Psoas muscle (tissue), 8 donors: Measurements from ENCODE around the gene SAA2. TPM values are rescaled to one million over a fixed set of nuclear protein-coding genes. Genes with fewer than 3 reads are reported as not detected.

Source experiments
- ATAC-seq, 4 donors: fragments of 200-7000 bp; cut with Tn5 transposase; one replicate each; pipeline ENCODE4 v1.9.1; 2020; ENCODE audit warnings: moderate library complexity in 3 of 4, mild to moderate bottlenecking in 2 of 4
- DNase-seq, 2 donors: peaks; one replicate each; pipeline ENCODE4 v3.0.0-alpha.2; 2020
- H3K27ac ChIP-seq: fragments of 200-600 bp; one replicate; pipeline ENCODE4 v1.8.0; 2022
- H3K27me3 ChIP-seq, 3 donors: fragments of 200-600 bp in 1 of 3; one replicate each; pipeline versions ENCODE4 v1.6.1 to v1.8.0; 2013 to 2022; ENCODE audit warnings: low read length in 2 of 3, mild to moderate bottlenecking in 2 of 3, moderate library complexity in 1 of 3; ENCODE audit not compliant: insufficient read depth in 3 of 3
- H3K36me3 ChIP-seq, 2 donors: fragments of 200-600 bp in 1 of 2; one replicate each; pipeline versions ENCODE4 v1.6.1 to v1.8.0; 2013 to 2022; ENCODE audit warnings: low read depth in 1 of 2, mild to moderate bottlenecking in 1 of 2, moderate library complexity in 1 of 2; ENCODE audit not compliant: insufficient read depth in 1 of 2
- H3K4me1 ChIP-seq: fragments of 200-600 bp; one replicate; pipeline ENCODE4 v1.8.0; 2022
- H3K4me3 ChIP-seq: fragments of 200-600 bp; one replicate; pipeline ENCODE4 v1.8.0; 2022; ENCODE audit warnings: mild to moderate bottlenecking
- H3K9me3 ChIP-seq: fragments of 200-600 bp; one replicate; pipeline ENCODE4 v1.8.0; 2022
- WGBS, 3 donors: extraction: QIAGEN DNeasy Blood & Tissue Kit; methylation state at CpG; one replicate each; pipeline versions ENCODE4 v1.1.6 to v1.1.7; 2013; 5-methylcytosine and 5-hydroxymethylcytosine counted together
- intact Hi-C, 2 donors: fragments of 100-400 bp; cut with DNase I; formaldehyde crosslinking; loops; one replicate each; pipeline versions ENCODE4 v1.11.0 to v1.14.2; 2022
- polyA plus RNA-seq, 3 donors: library from polyadenylated mRNA; stranded (reverse); fragments of 200-250 nt; gene quantifications; one replicate each; pipeline ENCODE4 v1.2.3, GENCODE V29; 2013
- total RNA-seq, 4 donors: library from RNA; stranded (reverse); fragmentation: NEBNext Ultra II Directional in 2 of 4; extraction: Animal tissue kit (Norgen Biotek cat#: 25700) in 2 of 4; gene quantifications; one replicate each; pipeline versions ENCODE4 v1.2.1 to v1.2.4, GENCODE V29; 2021 to 2023
- TF ChIP-seq, protein P1 (sequence below): fragments of 200-600 bp; IDR thresholded peaks from one replicate; pipeline ENCODE4 v1.8.0; 2022; ENCODE audit warnings: antibody characterized with exemption
- donor health status: healthy with polysubstance abuse.
- donor health status: DM: no; HTN: no; CAD: no; lungs with moderate emphysema.
- donor health status: Bipolar disorder and iron deficiency.
- donor health status: healthy.
- donor health status: DM: yes; HTN: yes; CAD: no.
- donor health status: DM: no; HTN: no; CAD: no.
- donor health status: DM: no; HTN: no; CAD: no.
- donor health status: DM: yes; HTN: yes; CAD: no.

Gene SAA2
- total and polyA plus RNA-seq, 7 donors = 2.6 to 35.5 (median 11.3) TPM

DNA sequence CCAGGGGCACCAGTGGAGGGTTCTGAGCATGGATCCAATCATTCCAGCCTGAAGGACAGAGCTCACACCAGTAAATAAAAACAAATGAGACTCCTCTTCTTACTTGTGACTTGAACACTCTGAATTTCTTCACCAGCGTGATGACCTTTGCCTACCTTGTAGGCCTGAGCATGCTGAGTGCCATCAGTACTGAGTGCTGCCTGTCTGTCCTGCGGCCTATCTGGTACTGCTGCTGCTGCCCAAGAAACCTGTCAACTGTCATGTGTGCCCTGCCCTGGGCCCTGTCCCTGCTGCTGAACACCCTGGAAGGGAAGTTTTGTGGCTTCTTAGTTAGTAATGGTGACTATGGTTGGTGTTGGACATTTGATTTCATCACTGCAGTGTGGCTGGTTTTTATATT, 51.9 kb downstream of the SAA2 start:
- Histone ChIP-seq H3K9me3 (no peaks in the 10 kb centered on the region), H3K4me3 (no peak overlapping the region), H3K27me3 (peaks cover 0 to 4% (median 0%) of the 10 kb centered on the region in 3 donors), H3K36me3 (no peaks in the 10 kb centered on the region), H3K4me1 (no peaks in the 10 kb centered on the region), H3K27ac (no peak overlapping the region)
- 81 to 91% (median 89%) methylated on average over 2 of the region's 2 CpGs for WGBS, 3 donors
- TF ChIP-seq, protein P1, sequence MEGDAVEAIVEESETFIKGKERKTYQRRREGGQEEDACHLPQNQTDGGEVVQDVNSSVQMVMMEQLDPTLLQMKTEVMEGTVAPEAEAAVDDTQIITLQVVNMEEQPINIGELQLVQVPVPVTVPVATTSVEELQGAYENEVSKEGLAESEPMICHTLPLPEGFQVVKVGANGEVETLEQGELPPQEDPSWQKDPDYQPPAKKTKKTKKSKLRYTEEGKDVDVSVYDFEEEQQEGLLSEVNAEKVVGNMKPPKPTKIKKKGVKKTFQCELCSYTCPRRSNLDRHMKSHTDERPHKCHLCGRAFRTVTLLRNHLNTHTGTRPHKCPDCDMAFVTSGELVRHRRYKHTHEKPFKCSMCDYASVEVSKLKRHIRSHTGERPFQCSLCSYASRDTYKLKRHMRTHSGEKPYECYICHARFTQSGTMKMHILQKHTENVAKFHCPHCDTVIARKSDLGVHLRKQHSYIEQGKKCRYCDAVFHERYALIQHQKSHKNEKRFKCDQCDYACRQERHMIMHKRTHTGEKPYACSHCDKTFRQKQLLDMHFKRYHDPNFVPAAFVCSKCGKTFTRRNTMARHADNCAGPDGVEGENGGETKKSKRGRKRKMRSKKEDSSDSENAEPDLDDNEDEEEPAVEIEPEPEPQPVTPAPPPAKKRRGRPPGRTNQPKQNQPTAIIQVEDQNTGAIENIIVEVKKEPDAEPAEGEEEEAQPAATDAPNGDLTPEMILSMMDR = no peak
- intact Hi-C loops = no loop called here
- DNase-seq = no peak
- no peak for ATAC-seq

Other genes starting within 250 kb of the SAA2 start
- 10 to 100 TPM; 17.9 to 28.3 (median 25.1) TPM for gene SERGEF, start 235.6 kb downstream of the SAA2 start, total RNA-seq
- 10 to 100 TPM; 11.1 to 33.1 (median 29.5) TPM for gene SERGEF, start 235.6 kb downstream of the SAA2 start, polyA plus RNA-seq
- gene TPH1, start 202.4 kb downstream of the SAA2 start, total RNA-seq = under 1 TPM in 3 of 4 donors, not detected in 1; 0.04 to 0.28 (median 0.06) TPM
- gene TPH1, start 202.4 kb downstream of the SAA2 start, polyA plus RNA-seq = under 1 TPM; 0.03 to 0.18 (median 0.08) TPM
- 1 to 10 TPM; 3.5 to 6.5 (median 4.6) TPM for gene SAAL1, start 142.6 kb downstream of the SAA2 start, total RNA-seq
- 1 to 10 TPM; 5.3 to 6.7 (median 5.5) TPM for gene SAAL1, start 142.6 kb downstream of the SAA2 start, polyA plus RNA-seq
- gene MRGPRX3, start 116.1 kb downstream of the SAA2 start, total RNA-seq = not detected
- gene MRGPRX3, start 116.1 kb downstream of the SAA2 start, polyA plus RNA-seq = not detected
- not detected for gene MRGPRX4, start 75.8 kb downstream of the SAA2 start, total RNA-seq
- gene MRGPRX4, start 75.8 kb downstream of the SAA2 start, polyA plus RNA-seq = not detected
- 1 to 10 TPM in 1 of 4 donors, under 1 TPM in 1, not detected in 2; 0.46 to 2.9 TPM for gene SAA4, start 11.9 kb downstream of the SAA2 start, total RNA-seq
- gene SAA4, start 11.9 kb downstream of the SAA2 start, polyA plus RNA-seq = under 1 TPM in 1 of 3 donors, not detected in 2; 0.05 TPM
- gene SAA1, start 17.6 kb upstream of the SAA2 start, total RNA-seq = 100 to 1,000 TPM in 1 of 4 donors, 10 to 100 TPM in 3; 29.1 to 100 (median 36.2) TPM
- gene SAA1, start 17.6 kb upstream of the SAA2 start, polyA plus RNA-seq = 10 to 100 TPM in 2 of 3 donors, 1 to 10 TPM in 1; 7.3 to 16.9 (median 14.4) TPM
- gene HPS5, start 73.5 kb upstream of the SAA2 start, total RNA-seq = 10 to 100 TPM in 1 of 4 donors, 1 to 10 TPM in 3; 7.0 to 11.9 (median 8.8) TPM
- 10 to 100 TPM in 1 of 3 donors, 1 to 10 TPM in 2; 4.9 to 11.3 (median 9.9) TPM for gene HPS5, start 73.5 kb upstream of the SAA2 start, polyA plus RNA-seq
- gene GTF2H1, start 73.9 kb upstream of the SAA2 start, total RNA-seq = 10 to 100 TPM; 14.5 to 25.2 (median 19.4) TPM
- gene GTF2H1, start 73.9 kb upstream of the SAA2 start, polyA plus RNA-seq = 10 to 100 TPM; 15.5 to 39.2 (median 38.5) TPM
- gene LDHA, start 145.9 kb upstream of the SAA2 start, total RNA-seq = 100 to 1,000 TPM; 254 to 867 (median 701) TPM
- gene LDHA, start 145.9 kb upstream of the SAA2 start, polyA plus RNA-seq = 1,000 to 10,000 TPM in 2 of 3 donors, 100 to 1,000 TPM in 1; 903 to 1,038 (median 1,020) TPM
- gene LDHC, start 163.7 kb upstream of the SAA2 start, total RNA-seq = 1 to 10 TPM in 2 of 4 donors, under 1 TPM in 1, not detected in 1; 0.64 to 3.0 (median 2.5) TPM
- 1 to 10 TPM in 2 of 3 donors, not detected in 1; 2.3 to 4.0 TPM for gene LDHC, start 163.7 kb upstream of the SAA2 start, polyA plus RNA-seq
- not detected for gene LDHAL6A, start 207.2 kb upstream of the SAA2 start, total RNA-seq
- gene LDHAL6A, start 207.2 kb upstream of the SAA2 start, polyA plus RNA-seq = under 1 TPM in 1 of 3 donors, not detected in 2; 0.03 TPM